Sigmoid colon (tissue), 7 donors: ENCODE results near the gene PRUNE2. TPM values are rescaled to one million over a fixed set of nuclear protein-coding genes. Genes with fewer than 3 reads are reported as not detected.
A peak's percentile ranks its signal among the peaks of the same experiment; 100 is the strongest.

Source experiments
- DNase-seq: peaks from one replicate; pipeline ENCODE4 v3.0.0-alpha.2; 2019
- H3K27ac ChIP-seq, 4 donors: fragments of 200-600 bp; sonication (generic); one replicate each; pipeline ENCODE4 v1.5.1; 2016 to 2019; ENCODE audit warnings: mild to moderate bottlenecking in 1 of 4
- H3K27me3 ChIP-seq, 3 donors: fragments of 200-600 bp; sonication (generic); one replicate each; pipeline ENCODE4 v1.5.1; 2019; ENCODE audit warnings: mild to moderate bottlenecking in 1 of 3
- H3K36me3 ChIP-seq, 4 donors: fragments of 200-600 bp; sonication (generic); one replicate each; pipeline ENCODE4 v1.5.1; 2016 to 2019
- H3K4me1 ChIP-seq, 4 donors: fragments of 200-600 bp; sonication (generic); one replicate each; pipeline ENCODE4 v1.5.1; 2017 to 2019
- H3K4me3 ChIP-seq, 4 donors: fragments of 200-600 bp; sonication (generic); one replicate each; pipeline ENCODE4 v1.5.1; 2017 to 2019; ENCODE audit warnings: mild to moderate bottlenecking in 2 of 4, moderate library complexity in 1 of 4
- H3K9me3 ChIP-seq, 4 donors: fragments of 200-600 bp in 3 of 4; sonication (generic) in 3 of 4; one replicate each; pipeline versions ENCODE4 v1.5.1 to v1.6.1; 2013 to 2019
- CTCF ChIP-seq, 4 experiments: fragments of 450-650 bp in 3 of 4; fragments of 200-600 bp in 1 of 4; IDR thresholded peaks; one replicate each; pipeline ENCODE4 v1.5.1; 2016 to 2019; ENCODE audit warnings: antibody characterized with exemption in 4 of 4, mild to moderate bottlenecking in 3 of 4, moderate library complexity in 2 of 4
- EP300 ChIP-seq, 4 donors: sonication (generic); formaldehyde crosslinking; IDR thresholded peaks; one replicate each; pipeline ENCODE4 v1.6.1; 2017; ENCODE audit warnings: antibody characterized with exemption in 4 of 4
- POLR2A ChIP-seq, 2 donors: fragments of 450-650 bp; IDR thresholded peaks; one replicate each; pipeline ENCODE4 v1.6.1; 2016; ENCODE audit warnings: antibody characterized with exemption in 2 of 2, mild to moderate bottlenecking in 2 of 2, moderate library complexity in 2 of 2
- POLR2AphosphoS5 ChIP-seq, 4 donors: sonication (generic); formaldehyde crosslinking; IDR thresholded peaks; one replicate each; pipeline ENCODE4 v1.6.1; 2017; ENCODE audit warnings: antibody characterized with exemption in 4 of 4
- WGBS, 2 donors: extraction: QIAGEN DNeasy Blood & Tissue Kit; methylation state at CpG; one replicate each; pipeline ENCODE4 v1.1.7; 2013; 5-methylcytosine and 5-hydroxymethylcytosine counted together
- intact Hi-C: fragments of 100-400 bp; cut with DNase I; formaldehyde crosslinking; loops from one replicate; pipeline ENCODE4 v1.15.1; 2023
- polyA plus RNA-seq, 3 donors: library from polyadenylated mRNA; stranded (reverse); fragments of 200-250 nt; gene quantifications; one replicate each; pipeline ENCODE4 v1.2.3, GENCODE V29; 2013
- total RNA-seq, 4 donors: library from RNA; depleted of rRNA; stranded (reverse); fragments of >200 nt; gene quantifications; one replicate each; pipeline ENCODE4 v1.1.0, GENCODE V29; 2016
- donor health status: healthy with polysubstance abuse.
- donor health status: Bipolar disorder and iron deficiency.
- donor health status: healthy.

Gene PRUNE2
- total and polyA plus RNA-seq, 7 donors = 7.4 to 536 (median 440) TPM

DNA sequence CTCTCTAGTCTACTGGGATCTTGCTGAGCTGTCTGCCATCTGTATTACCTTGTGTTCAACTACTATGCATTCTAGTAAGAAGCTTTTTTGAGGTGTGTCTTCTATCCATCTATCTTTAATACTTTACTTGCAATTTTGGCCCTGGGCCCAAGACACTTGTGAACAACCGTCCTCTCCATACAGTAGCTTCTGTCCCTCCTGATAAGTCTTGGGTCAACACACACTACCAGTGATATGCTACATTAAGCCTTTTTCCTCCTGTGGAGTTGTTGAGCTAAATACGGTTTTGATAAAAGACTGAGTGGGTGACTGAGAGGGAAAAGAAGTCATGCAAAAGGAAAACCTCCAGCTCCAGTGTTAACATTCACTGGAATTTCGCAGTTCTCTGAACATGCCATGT lies 275.0 kb downstream of the PRUNE2 start:
- H3K27ac ChIP-seq = no peak overlapping the region
- TF ChIP-seq CTCF (IDR thresholded peaks at IDR 0.05) = no peak
- TF ChIP-seq POLR2AphosphoS5 (IDR thresholded peaks at IDR 0.05) = peak in 1 of 4 donors; percentile 5

DNA sequence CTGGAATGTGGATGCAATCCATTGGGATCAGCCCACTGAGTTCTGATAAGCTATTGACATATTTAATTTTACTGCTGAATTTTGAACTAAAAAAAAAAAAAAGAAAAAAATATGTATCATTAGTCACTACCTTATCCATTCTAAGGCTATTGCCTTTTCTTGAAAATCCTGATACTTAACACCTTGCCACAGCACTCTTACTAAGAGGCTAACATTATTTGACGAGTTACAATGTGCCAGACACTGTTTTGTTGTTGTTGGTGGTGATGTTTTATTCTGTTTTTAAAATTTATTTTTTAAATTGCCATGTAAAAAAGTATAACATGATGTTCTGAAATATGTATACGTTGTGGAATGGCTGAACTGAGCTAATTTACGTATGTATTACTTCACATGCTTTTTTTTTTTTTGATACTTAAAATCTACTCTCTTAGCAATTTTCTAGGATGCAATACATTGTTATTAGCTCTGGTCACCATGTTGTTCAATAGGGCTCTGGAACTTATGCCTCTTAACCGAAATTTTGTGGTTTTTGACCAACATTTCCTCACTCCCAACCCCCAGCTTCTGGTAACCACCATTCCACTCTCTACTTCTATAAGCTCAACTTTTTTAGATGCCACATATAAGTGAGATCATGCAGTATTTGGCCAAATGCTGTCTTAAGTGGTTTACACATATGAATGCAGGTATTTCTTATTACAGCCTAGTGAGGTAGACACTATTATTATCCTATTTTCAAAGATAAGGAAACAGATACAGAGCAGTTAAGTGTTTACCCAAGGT lies 276.5 kb downstream of the PRUNE2 start:
- 62 to 88% methylated on average over 4 of the region's 4 CpGs for WGBS, 2 donors
- peaks cover 15 to 92% (median 20%) of the 10 kb centered on the region in 4 donors for H3K36me3 ChIP-seq
- no peaks in the 10 kb centered on the region for H3K27me3 ChIP-seq
- no peak for DNase-seq
- H3K4me1 ChIP-seq = peaks cover 0 to 6% (median 2%) of the 10 kb centered on the region in 4 donors
- intact Hi-C loops = no loop called here
- H3K9me3 ChIP-seq = no peaks in the 10 kb centered on the region
- no peak overlapping the region for H3K4me3 ChIP-seq
- H3K27ac ChIP-seq = no peak overlapping the region
- TF ChIP-seq EP300 (IDR thresholded peaks at IDR 0.05) (no peak), POLR2A (IDR thresholded peaks at IDR 0.05) (no peak), POLR2AphosphoS5 (IDR thresholded peaks at IDR 0.05) (no peak), CTCF (IDR thresholded peaks at IDR 0.05) (no peak)

More for the DNA sequence above, 275.0 kb downstream of the PRUNE2 start:
- no peaks in the 10 kb centered on the region for H3K9me3 ChIP-seq
- no peaks in the 10 kb centered on the region for H3K27me3 ChIP-seq
- DNase-seq = no peak
- intact Hi-C loops = loop anchor here (10.0 kb wide), 1 partner anchor 74 kb away; no protein-coding TSS in a partner anchor
- 60 to 79% methylated on average over 3 of the region's 3 CpGs for WGBS, 2 donors
- H3K4me3 ChIP-seq = no peak overlapping the region
- peaks cover 0 to 12% (median 9%) of the 10 kb centered on the region in 4 donors for H3K4me1 ChIP-seq
- H3K36me3 ChIP-seq = peaks cover 15 to 95% (median 21%) of the 10 kb centered on the region in 4 donors

DNA sequence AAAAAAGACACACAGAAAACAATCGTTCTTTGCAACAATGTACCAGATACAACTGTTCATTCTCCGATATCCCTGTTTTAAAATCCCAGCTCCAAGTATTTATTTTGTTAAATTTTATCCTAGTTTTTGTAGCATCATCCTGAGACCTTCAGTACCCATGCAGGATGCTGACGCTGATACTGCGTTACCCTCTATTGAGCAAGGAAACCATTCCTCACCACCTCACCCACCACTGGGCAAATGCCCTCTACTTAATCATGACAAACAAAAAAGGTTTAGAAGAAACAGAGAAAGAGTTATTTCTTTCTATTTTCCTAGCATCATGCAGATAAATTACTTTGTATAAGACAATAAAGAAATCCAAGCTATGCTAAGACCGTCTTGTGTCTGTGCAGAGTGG lies 277.8 kb downstream of the PRUNE2 start:
- no peak for TF ChIP-seq EP300 (IDR thresholded peaks at IDR 0.05)
- TF ChIP-seq POLR2AphosphoS5 (IDR thresholded peaks at IDR 0.05) = no peak
- peaks cover 15 to 86% (median 20%) of the 10 kb centered on the region in 4 donors for H3K36me3 ChIP-seq
- H3K4me1 ChIP-seq = peaks cover 0 to 4% (median 0%) of the 10 kb centered on the region in 4 donors

GRCh38 chr9:76626980-76627379 lies 278.9 kb downstream of the PRUNE2 start:
- WGBS, 2 donors = 72 to 80% methylated on average over 7 of the region's 7 CpGs

More for the DNA sequence above, 277.8 kb downstream of the PRUNE2 start:
- no peak overlapping the region for H3K27ac ChIP-seq
- intact Hi-C loops = no loop called here
- H3K27me3 ChIP-seq = no peaks in the 10 kb centered on the region
- no peaks in the 10 kb centered on the region for H3K9me3 ChIP-seq
- WGBS, 2 donors = 89 to 96% methylated on average over 5 of the region's 5 CpGs
- no peak overlapping the region for H3K4me3 ChIP-seq
- DNase-seq = no peak

More at GRCh38 chr9:76626980-76627379, 278.9 kb downstream of the PRUNE2 start:
- Histone ChIP-seq H3K4me1 (peaks cover 0 to 4% (median 0%) of the 10 kb centered on the region in 4 donors), H3K27ac (no peak overlapping the region), H3K4me3 (no peak overlapping the region), H3K9me3 (no peaks in the 10 kb centered on the region), H3K36me3 (peaks cover 11 to 75% (median 18%) of the 10 kb centered on the region in 4 donors), H3K27me3 (no peaks in the 10 kb centered on the region)
- no peak for DNase-seq
- intact Hi-C loops = no loop called here
- TF ChIP-seq POLR2A (IDR thresholded peaks at IDR 0.05) (no peak), CTCF (IDR thresholded peaks at IDR 0.05) (no peak), POLR2AphosphoS5 (IDR thresholded peaks at IDR 0.05) (no peak), EP300 (IDR thresholded peaks at IDR 0.05) (no peak)
